Activated CD8-positive, alpha-beta memory T cell treated with anti-CD3 and anti-CD28 coated beads for 48 hours (primary cell): ENCODE data around the gene ITPKC.

ENCODE experiments used
- DNase-seq, 3 experiments: peaks; one replicate each; pipeline ENCODE4 v3.0.0-alpha.2; 2020; ENCODE audit warnings: low read depth in 2 of 3, low spot score in 2 of 3

The ITPKC gene

DNA sequence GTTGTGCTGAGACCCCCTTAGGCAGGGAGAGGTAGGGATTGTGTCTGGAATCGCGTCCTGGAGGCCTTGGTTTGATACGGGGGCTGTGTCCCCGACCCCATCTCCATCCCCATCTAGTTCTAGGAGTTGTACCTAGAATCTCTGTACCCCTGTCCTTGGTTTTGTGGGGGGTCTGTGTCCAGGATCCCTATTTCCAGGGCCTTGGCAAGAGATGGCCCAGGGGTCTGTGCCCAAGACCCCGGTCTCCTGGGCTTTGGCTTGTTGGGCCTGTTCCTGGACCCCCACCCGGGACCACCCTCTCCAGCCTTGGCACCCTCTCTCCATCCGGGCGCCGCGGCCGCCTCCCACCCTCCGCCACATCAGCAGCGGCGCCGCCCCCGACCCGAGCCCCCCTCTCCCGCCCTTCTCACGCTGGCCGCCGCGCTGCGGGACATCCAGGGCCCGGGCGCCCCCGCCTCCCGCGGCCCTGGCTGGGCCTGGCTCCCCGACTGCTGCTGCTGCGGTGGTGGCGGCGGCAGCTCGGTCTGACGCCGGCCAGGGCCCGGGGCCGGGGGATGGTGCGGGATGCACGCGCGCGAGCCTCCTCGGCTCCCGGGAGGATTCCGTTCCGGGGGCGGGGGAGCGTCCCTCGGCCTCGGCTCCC, 26.7 kb upstream of the ITPKC start, which contains the start of gene NUMBL:
Gene NUMBL, minus strand, starts transcription at position 602 of the 643 bp plus-strand sequence. Its CDS starts 168 bp downstream, at position 434.
- no peak for DNase-seq

DNA sequence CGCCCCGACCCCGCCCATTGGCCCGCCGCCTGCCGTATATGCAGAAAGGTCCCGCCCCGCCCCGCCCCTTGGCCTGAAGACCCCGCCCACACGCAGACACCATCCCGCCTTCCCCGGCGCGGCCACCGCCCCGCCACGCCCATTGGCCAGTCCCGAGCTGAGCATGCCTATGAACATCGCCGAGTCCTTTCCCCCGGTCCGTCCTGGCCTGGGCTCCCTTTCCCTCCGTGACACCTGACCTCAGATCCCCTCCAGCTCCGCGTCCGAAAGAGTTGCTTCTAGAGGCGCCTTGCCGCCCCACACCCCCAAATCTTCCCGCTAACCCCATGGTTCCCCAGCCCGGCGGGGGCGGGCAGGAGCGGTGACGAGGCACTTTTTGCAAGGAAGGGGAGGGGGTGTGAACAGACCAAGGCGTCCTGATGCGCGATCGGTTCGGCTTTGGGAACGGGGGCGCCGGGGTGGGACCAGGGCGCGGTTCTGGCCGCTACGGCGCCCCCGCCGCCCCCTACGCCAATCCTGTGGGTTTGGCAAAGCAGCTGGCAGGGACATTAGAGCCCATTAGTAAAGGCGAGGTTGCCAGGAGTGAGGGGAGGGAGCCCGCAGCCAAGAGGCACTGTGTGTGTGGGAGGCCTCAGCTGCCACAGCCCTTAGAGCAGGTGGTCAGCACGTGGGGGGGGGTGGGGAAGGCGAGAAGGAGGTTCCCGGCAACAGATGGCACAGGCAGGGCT, 26.1 kb upstream of the ITPKC start:
- peak; percentile 77 to 87 (median 79) for DNase-seq

DNA sequence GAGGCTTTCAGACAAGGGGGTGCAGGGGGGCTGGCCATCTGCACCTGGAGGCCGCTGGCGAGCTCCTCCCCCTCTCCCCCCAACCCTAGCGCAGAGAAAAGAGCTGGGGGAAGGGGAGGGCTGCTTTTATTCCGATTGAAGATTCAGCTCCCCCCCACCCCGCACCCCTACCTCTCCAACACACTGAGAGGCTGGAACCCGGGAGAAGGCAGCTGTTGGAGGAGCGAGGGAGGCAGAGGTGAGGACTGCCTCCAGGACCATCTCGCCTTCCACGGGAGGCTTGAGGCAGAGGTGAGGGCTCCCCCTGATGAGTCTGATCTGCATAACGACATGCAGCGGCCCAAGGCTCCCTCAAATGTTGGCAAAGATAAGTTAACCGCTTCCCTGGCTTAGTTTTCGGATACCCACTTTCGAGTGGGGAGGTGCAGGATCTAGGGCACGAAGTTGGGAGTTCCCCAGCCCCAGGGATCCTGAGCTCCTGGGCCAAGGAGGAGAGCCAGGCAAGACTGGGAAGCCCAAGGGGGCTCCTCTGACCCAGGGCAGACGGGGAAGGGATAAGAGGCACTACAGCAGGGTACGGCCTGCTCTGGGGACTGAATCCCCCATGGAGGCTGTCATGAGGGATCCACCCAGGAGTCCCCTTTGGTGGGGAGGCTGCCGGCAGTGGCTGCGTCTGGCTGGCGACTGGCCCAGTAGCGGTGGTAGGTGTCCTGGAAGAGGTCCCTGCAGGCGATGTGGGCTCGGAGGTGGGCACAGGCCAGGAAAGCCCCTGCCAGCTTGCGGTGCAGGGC, 25.3 kb upstream of the ITPKC start:
- no peak for DNase-seq

DNA sequence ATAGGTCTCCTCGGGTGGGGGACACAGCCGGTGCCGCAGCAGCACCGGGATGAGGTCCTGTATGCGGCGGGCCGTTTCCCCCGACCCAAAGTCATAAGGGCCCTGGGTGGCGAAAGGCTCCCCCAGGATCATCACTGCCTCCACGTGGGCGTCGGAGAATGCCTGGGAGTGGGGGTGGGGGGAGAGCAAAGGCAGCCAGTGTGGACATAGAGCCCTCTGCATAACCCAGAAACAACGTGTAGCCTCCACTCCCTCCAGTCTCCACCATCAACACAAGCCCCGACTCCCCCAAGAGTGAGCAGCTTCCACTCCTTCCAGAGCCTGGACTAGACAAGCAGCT, 24.7 kb upstream of the ITPKC start:
- no peak for DNase-seq

DNA sequence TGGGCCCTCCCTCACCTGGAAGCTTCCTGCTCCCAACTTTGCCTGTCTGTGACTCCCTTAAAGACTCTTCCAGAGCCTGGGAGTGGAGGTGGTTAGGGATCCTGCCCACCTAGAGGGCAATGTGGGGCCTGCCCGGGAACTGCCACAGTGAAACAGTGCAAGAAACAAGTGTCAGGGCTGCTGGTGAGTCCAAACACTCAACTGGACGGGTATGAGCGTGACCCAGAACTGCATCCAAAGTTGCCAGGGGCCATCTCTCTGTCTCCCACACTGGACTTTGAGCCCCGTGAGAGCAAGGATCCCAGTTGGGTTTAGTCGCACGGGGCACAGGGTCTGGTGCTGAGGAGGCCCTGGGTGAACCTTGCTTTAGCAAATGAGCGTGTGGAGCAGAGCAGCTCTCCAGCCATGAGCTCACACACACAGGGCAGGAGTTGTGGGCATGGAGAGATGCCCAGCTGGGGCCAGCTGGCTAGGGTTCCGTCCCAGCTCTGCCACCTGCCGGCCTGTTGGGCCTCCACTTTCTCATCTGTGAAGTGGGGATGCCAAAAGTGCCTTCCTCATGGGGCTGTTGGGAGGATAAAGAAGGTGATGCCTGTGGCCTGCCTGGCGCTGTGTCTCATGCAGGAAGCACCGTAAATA, 23.6 kb upstream of the ITPKC start:
- no peak for DNase-seq

DNA sequence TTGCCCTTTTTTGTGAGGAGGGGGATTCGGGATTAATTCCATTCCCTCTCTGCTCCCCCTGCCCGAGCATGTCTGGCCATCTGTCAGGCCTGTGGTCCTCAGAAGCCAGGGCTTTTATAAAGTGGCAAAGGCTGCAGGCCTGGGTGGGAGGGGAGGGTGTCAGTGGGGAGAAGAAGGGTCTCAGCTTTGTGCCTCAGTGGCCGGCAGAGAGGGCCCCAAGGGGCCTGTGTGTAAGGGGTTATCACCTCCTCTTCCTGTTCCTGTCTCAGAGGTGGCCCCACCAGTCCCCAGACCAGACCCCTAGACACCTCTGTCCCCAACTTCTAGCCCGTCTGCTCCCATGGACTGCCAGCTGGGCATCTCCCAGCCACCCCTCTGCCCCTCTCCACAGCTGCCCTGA, 23.0 kb upstream of the ITPKC start:
- DNase-seq: no peak

DNA sequence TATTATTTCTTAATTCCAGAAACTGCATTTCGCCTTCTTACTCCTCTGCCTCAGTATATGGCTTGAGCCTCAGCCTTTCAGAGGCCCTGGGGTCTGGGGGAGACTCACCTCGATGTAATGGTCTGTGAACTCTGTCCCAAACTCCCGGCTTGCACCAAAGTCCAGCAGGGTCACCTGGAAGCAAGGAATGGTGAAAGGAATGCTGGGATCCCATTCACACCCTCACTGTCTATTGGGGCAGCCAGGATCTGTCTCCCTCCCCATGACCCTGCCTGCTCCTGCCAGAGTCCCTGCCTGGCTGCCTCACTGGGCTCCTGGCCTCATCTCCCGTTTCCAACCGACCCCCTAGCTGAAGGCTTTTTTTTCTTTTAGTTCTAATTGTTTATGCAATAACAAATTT, 21.0 kb upstream of the ITPKC start:
- no peak for DNase-seq

DNA sequence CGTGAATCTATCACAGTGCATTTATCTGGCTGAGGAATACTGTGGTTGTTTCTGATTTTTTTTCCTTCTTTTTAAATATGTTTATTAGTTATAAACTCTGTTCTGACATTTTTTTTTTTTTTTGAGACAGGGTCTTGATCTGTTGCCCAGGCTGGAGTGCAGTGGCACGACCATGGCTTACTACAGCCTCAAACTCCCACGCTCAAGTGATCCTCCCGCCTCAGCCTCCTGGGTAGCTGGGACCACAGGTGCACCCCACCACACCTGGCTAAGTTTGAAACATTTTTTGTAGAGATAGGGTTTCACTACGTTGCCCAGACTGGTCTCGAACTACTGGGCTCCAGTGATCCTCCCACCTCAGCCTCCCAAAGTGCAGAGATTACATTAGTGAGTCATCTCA, 19.9 kb upstream of the ITPKC start:
- no peak for DNase-seq

DNA sequence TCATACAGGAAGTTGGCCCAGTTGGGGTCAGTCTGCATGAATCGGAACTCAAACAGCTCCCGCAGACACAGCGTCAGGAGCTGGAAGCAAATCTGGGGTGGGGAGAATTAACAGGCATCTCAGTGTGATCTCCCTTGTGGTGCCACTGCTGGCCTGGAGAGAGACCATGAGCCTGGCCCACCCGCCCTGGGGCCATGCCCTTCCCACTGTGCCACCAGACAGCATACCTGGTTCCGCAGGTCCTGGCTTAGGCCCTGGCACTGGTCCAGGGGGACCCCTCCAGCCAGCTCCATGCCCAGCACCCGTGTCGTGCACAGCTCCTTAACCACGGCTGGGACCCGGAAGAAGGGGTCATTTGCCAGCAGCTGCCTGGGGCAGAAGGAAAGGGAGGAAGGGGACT, 16.8 kb upstream of the ITPKC start:
- no peak for DNase-seq

DNA sequence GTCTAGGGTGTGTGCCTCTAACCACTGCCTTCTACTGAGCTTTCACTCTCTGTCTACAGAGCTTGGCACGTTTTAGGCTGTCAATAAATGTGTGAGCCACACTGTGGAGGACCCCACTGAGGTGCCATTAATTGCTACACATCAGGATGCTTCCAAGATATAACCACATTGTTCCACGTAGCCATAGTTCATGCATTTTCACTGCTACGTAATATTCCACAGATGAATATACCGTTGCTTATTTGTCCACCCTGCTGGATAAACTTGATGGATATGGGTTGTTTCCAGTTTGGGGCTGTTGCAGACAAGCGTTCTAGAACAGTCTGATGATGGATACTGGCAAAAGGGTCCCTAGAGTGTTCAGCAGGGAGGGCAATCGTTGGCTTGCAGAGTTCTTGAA, 15.2 kb upstream of the ITPKC start:
- DNase-seq: no peak

DNA sequence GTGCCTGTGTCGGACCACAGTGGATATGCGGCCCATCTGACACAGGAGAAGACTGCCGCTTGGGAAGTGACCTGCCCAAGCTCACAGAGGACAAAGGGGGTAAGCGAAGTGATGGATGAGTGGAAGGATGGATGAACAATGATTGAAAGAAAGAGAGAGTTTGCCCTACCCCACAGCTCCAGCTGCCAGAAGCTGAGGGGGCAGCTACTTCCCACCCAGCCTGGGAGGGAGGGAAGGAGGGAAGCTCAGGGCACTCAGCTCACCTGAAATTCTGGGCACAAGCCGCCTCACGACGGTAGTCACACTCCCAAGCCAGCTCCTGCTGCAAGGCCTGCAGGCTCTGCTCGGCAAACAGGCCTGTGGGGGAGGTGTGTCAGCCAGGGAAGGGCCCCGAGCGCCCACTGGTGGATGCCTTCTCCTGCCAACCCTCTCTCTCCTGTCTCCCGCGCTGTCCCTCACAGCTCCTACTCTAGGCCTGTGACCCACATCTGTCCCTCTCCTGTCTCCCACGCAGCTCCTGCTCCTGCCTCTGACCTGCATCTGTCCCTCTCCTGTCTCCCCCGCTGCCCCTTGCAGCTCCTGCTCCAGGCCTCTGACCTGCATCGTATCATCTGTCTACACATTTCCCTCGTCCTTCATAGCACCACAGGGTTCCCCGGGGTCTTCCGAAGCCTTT, 14.4 kb upstream of the ITPKC start:
- no peak for DNase-seq

DNA sequence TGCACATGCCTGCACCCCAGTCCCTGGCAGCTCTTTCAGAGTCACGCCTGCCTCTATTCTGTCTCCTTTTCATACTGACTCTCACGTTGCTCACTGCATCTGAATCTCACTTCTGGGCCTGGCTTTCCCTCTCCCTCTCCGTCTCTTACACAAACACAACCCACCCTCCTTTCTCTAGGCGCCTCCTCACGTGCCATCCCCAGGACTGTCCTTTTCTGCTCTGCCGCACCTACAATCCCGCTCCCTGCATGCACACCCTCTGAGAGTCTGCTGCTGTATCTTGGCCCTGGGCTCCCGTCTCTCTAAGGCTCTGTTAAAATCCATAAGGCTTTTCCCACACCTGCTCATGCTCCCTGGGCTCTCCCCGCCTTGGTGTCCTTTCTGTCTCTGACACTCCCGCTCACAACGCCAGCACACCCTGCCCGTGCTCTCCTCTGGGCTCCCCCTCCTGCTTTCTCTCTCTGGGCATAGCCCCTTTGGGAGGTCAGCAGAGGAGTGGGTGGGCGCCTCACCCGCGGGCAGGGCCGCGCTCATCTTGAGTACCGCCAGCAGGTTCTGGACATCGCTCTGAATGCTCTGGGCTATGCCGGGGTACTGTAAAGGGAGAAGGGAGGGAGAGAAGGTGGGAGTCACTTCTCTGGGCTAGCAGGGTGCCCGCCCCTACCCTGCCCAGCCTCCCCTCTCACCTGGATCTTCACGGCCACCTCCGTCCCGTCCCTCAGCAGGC, 13.7 kb upstream of the ITPKC start:
- DNase-seq: no peak

DNA sequence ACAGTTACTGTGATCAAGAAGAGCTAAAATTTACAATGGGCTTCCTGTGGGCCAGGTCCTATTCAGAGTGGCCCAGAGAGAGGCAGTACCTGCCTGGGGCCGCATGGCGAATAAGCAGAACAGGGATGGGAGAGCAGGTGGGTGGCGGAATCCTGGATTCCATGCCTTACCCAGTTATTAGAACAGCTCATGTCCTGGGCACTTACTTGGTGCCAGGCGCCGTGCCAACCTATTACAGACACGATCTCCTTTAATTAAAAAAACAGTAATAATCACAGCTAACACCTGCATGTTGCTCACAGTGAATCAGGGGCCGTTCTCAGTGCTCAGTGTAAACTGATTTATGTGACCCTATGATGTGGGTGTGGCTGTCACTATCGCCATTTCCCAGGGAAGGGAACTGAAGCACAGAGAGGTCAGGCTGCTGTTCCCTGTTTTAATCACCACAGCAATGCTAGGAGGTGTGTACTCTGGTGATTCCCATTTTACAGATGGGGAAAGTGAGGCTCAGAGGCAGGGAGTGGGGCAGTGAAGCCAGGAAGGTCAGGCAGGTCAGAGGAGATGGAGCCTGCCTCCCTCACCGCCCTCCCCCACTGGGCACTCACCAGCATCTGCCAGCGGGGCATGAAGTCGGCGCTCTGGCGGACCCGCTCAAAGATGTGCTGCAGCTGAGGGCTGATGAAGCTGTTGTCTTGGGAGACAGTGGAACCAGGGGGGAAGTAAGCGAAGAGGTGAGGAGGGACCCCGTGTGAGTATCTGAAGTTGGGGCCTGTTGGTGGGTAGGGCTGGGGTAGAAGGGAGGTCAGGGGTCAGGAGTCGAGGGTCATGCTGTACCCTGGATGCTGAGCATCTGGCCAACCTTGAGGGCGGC, 12.2 kb upstream of the ITPKC start:
- no peak for DNase-seq

DNA sequence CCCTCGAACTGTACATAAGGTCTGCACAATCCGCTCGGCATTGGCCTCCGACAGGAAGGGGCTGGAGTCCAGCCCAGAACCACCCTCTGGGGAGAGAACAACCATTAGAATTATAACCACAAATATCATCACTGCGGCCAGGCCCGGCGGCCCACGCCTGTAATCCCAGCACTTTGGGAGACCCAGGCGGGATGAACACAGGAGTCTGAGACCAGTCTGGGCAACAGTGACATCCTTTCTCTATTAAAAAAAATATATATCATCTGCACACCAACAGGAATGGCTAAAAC, 11.6 kb upstream of the ITPKC start:
- no peak for DNase-seq

DNA sequence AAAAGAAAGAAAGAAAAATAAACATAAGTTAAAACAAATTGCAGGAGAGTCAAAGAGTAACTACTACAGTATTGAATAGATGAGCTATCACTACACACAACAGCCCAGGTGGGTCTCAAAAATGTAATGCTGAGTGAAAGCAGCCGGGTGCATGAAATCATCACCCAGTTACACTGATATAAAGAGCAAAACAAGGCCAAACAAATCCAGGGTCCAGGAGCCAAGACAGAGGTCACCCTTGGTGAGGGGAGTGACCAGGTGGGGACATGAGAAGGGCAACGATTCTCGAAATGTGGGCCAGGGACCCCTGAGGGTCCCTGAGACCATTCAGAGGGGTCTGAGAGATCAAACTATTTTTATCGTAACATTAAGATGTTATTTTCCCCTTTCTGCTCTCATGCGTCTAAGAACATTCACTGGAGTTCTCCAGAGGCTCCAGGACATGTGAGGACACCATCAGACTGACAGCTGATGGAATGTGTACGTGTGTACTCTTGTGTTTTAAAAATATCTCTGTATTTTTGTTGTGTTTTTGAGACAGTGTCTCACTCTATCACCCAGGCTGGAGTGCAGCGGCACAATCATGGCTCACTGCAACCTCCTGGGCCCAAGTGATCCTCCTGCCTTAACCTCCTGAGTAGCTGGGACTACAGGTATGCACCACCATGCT, 10.8 kb upstream of the ITPKC start:
- DNase-seq: no peak

DNA sequence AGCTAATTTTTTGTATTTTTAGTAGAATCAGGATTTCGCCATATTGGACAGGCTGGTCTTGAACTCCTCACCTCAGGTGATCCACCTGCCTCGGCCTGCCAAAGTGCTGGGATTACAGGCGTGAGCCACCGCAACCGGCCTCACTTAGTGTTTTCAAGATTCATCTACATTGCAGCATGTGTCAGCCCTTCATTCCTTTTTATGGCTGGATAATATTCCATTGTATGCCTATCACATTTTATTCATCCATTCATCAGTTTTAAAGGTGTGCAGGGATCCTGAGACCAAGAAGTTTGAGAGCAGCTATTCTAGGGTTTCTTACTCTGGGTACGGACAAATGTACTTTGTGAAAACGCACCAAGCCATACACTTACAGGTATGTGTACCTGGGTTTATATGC, 9.3 kb upstream of the ITPKC start:
- DNase-seq: no peak

DNA sequence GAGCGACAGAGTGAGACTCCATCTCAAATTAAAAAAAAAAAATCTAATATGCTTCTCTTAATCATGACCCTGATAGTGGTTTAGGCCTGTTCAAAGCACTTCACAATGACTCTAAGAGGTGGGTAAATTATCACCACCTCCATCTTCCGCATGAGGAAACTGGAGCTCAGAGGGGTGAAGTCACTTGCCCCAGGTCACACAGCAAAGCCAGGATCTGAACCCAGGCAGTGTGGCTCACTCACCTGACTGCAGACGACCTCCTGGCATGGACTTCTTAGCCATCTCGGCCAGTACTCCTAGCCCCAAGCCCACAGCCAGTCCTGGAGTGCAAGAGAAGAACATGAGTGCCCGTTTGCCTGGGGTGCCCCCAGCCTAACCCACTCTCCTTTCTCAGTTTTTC, 7.1 kb upstream of the ITPKC start:
- no peak for DNase-seq

DNA sequence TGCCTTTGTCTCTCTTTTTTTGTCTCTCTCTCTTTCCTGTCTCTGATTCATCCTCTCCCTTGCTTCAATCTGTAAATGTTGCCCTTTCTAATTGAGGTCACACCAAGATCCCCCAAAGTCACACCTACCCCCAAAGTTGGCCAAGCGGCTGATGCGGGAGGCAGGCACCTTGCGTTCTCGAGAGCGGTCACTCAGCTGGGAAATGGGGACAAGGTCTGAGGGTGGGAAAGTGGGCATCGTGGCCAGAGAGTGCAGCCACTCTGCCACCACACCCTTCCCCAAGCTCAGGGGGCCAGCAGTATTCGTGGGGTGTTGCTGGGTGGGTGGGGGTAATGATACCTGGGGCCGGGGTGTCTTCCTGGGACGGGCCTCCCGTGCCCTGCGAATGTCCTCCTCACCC, 3.0 kb upstream of the ITPKC start:
- no peak for DNase-seq
